K562 (cell line): ENCODE measurements around the gene UGT1A6.
"Not testable (repeated sequence)": the region's sequence is repeated elsewhere in the genome, so short reads cannot be mapped to it uniquely, and the experiment has no call there.

ENCODE experiments used
- DPF2 ChIP-seq: fragments of 450-650 bp; IDR thresholded peaks from 2 replicates; pipeline ENCODE4 v1.6.1; 2016
- E2F6 ChIP-seq, 2 experiments: IDR thresholded peaks; 2 replicates each; pipeline ENCODE4 v1.6.1; 2011; ENCODE audit warnings: borderline replicate concordance in 1 of 2, control low read depth in 1 of 2, low read depth in 1 of 2, low read length in 1 of 2, mild to moderate bottlenecking in 1 of 2, mixed read lengths in 1 of 2, moderate library complexity in 1 of 2; ENCODE audit not compliant: insufficient read depth in 1 of 2, insufficient read length in 1 of 2, poor library complexity in 1 of 2, severe bottlenecking in 1 of 2; ENCODE audit errors: extremely low read depth in 1 of 2
- EGR1 ChIP-seq: fragments of 450-650 bp; conservative IDR thresholded peaks from 2 replicates; pipeline ENCODE4 v1.6.1; 2017; ENCODE audit warnings: mild to moderate bottlenecking
- GATAD2A ChIP-seq: fragments of 450-650 bp; IDR thresholded peaks from 2 replicates; pipeline ENCODE4 v1.6.1; 2017
- NFE2L1 ChIP-seq: fragments of 450-650 bp; IDR thresholded peaks from 2 replicates; pipeline ENCODE4 v1.6.1; 2016; ENCODE audit warnings: missing genetic modification characterization, low read depth, mild to moderate bottlenecking, missing compliant biosample characterization, moderate library complexity, borderline replicate concordance
- RFX5 ChIP-seq: IDR thresholded peaks from 2 replicates; pipeline ENCODE4 v1.6.1; 2011; ENCODE audit warnings: low read depth, mild to moderate bottlenecking, improper control_type of control experiment, low read length
- SREBF2 ChIP-seq: sonication (generic); formaldehyde crosslinking; IDR thresholded peaks from 2 replicates; pipeline ENCODE4 v1.4.0; 2020; ENCODE audit warnings: mild to moderate bottlenecking, missing genetic modification reagents
- TAF1 ChIP-seq: IDR thresholded peaks from 2 replicates; pipeline ENCODE4 v1.6.1; 2011; ENCODE audit warnings: mild to moderate bottlenecking, low read length, moderate library complexity; ENCODE audit not compliant: insufficient read depth, control insufficient read depth, severe bottlenecking; ENCODE audit errors: extremely low read depth
- USF2 ChIP-seq: sonication (generic); formaldehyde crosslinking; IDR thresholded peaks from 2 replicates; pipeline ENCODE4 v1.5.0; 2020; ENCODE audit warnings: missing genetic modification reagents
- ZFP1 ChIP-seq: fragments of 450-650 bp; formaldehyde crosslinking; IDR thresholded peaks from 2 replicates; pipeline ENCODE4 v1.4.0; 2020; ENCODE audit warnings: mild to moderate bottlenecking, mixed read lengths
- ZNF184 ChIP-seq: sonication (generic); formaldehyde crosslinking; IDR thresholded peaks from 2 replicates; pipeline ENCODE4 v1.5.0; 2020; ENCODE audit warnings: missing genetic modification reagents
- TF ChIP-seq, protein P1 (sequence below), 3 experiments: IDR thresholded peaks in 2 of 3; conservative IDR thresholded peaks in 1 of 3; 2 replicates each; pipeline ENCODE4 v1.5.1; 2011 to 2012; ENCODE audit warnings: low read length in 3 of 3, mild to moderate bottlenecking in 3 of 3, control low read depth in 2 of 3, improper control_type of control experiment in 1 of 3, inconsistent platforms in 1 of 3, low read depth in 1 of 3, mixed read lengths in 1 of 3, moderate library complexity in 1 of 3; ENCODE audit not compliant: insufficient read depth in 2 of 3

GRCh38 chr2:233745838-233746237 is 53.1 kb downstream of the UGT1A6 start:
- not testable (repeated sequence) for TF ChIP-seq USF2 (CRISPR knock-in tag); TAF1; ZFP1; NFE2L1 (tag); DPF2; GATAD2A; ZNF184 (CRISPR knock-in tag); RFX5; EGR1; E2F6 (IDR thresholded peaks at IDR 0.05; ENCODE audit: borderline replicate concordance in 1 of 2, extremely low read depth in 1 of 2, insufficient read depth in 1 of 2, insufficient read length in 1 of 2, low read depth in 1 of 2, low read length in 1 of 2, poor library complexity in 1 of 2, severe bottlenecking in 1 of 2); SREBF2 (CRISPR knock-in tag)
- TF ChIP-seq, protein P1, sequence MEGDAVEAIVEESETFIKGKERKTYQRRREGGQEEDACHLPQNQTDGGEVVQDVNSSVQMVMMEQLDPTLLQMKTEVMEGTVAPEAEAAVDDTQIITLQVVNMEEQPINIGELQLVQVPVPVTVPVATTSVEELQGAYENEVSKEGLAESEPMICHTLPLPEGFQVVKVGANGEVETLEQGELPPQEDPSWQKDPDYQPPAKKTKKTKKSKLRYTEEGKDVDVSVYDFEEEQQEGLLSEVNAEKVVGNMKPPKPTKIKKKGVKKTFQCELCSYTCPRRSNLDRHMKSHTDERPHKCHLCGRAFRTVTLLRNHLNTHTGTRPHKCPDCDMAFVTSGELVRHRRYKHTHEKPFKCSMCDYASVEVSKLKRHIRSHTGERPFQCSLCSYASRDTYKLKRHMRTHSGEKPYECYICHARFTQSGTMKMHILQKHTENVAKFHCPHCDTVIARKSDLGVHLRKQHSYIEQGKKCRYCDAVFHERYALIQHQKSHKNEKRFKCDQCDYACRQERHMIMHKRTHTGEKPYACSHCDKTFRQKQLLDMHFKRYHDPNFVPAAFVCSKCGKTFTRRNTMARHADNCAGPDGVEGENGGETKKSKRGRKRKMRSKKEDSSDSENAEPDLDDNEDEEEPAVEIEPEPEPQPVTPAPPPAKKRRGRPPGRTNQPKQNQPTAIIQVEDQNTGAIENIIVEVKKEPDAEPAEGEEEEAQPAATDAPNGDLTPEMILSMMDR (IDR thresholded peaks at IDR 0.05 in 2 of 3, conservative IDR thresholded peaks at IDR 0.05 in 1 of 3; ENCODE audit: insufficient read depth in 2 of 3, low read depth in 1 of 3, low read length in 3 of 3) = not testable (repeated sequence)
